ENCODE measurements around the gene CDH18.

DNA sequence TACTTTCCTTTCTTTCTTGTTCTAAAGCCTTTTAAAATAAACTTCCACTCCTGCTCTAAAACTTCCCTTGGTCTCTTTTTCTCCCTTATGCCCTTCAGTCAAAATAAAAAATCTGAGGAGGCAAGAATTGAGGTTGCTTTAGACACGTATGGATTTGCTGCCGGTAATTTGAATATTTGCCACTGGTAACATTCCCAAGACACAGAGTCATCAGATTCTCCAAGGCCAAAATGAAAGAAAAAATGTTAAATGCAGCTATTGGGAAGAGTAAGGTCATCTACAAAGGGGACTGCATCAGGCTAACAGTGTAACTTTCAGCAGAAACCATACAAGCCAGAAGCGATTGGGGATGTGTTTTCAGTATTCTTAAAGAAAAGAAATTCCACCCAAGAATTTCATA lies 311.1 kb downstream of the CDH18 start:
- TF ChIP-seq ZC3H10 (CRISPR knock-in tag; IDR thresholded peaks at IDR 0.05) (no peak), ZFP30 (CRISPR knock-in tag; IDR thresholded peaks at IDR 0.05) (no peak), ZFP3 (CRISPR knock-in tag; IDR thresholded peaks at IDR 0.05) (no peak), ISL1 (CRISPR knock-in tag; IDR thresholded peaks at IDR 0.05) (no peak), PPARA (CRISPR knock-in tag; IDR thresholded peaks at IDR 0.05; ENCODE audit: borderline replicate concordance) (no peak), ZNF565 (CRISPR knock-in tag; conservative IDR thresholded peaks at IDR 0.05; ENCODE audit: low read depth) (no peak)
- TF ChIP-seq, protein P1, sequence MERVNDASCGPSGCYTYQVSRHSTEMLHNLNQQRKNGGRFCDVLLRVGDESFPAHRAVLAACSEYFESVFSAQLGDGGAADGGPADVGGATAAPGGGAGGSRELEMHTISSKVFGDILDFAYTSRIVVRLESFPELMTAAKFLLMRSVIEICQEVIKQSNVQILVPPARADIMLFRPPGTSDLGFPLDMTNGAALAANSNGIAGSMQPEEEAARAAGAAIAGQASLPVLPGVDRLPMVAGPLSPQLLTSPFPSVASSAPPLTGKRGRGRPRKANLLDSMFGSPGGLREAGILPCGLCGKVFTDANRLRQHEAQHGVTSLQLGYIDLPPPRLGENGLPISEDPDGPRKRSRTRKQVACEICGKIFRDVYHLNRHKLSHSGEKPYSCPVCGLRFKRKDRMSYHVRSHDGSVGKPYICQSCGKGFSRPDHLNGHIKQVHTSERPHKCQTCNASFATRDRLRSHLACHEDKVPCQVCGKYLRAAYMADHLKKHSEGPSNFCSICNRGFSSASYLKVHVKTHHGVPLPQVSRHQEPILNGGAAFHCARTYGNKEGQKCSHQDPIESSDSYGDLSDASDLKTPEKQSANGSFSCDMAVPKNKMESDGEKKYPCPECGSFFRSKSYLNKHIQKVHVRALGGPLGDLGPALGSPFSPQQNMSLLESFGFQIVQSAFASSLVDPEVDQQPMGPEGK (CRISPR knock-in tag; IDR thresholded peaks at IDR 0.05; ENCODE audit: borderline replicate concordance): no peak
- TF ChIP-seq, protein P2, sequence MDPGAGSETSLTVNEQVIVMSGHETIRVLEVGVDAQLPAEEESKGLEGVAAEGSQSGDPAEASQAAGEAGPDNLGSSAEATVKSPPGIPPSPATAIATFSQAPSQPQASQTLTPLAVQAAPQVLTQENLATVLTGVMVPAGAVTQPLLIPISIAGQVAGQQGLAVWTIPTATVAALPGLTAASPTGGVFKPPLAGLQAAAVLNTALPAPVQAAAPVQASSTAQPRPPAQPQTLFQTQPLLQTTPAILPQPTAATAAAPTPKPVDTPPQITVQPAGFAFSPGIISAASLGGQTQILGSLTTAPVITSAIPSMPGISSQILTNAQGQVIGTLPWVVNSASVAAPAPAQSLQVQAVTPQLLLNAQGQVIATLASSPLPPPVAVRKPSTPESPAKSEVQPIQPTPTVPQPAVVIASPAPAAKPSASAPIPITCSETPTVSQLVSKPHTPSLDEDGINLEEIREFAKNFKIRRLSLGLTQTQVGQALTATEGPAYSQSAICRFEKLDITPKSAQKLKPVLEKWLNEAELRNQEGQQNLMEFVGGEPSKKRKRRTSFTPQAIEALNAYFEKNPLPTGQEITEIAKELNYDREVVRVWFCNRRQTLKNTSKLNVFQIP (CRISPR knock-in tag; IDR thresholded peaks at IDR 0.05; ENCODE audit: borderline replicate concordance, low read depth): no peak

Measured in SK-N-SH treated with all-trans-retinoic acid at 6 μM for 48 hours (cell line).